Skeletal muscle satellite cell (primary cell): Measurements from ENCODE around the gene EAPP. TPM values are rescaled to one million over a fixed set of nuclear protein-coding genes. Genes with fewer than 3 reads are reported as not detected.
"Not testable (repeated sequence)": the region's sequence is repeated elsewhere in the genome, so short reads cannot be mapped to it uniquely, and the experiment has no call there.

Experiments used
- H3K27me3 ChIP-seq: 2 replicates; pipeline ENCODE4 v1.7.0; 2013; ENCODE audit warnings: low read length; ENCODE audit not compliant: control insufficient read depth, insufficient read depth
- H3K36me3 ChIP-seq: 2 replicates; pipeline ENCODE4 v1.7.0; 2013; ENCODE audit warnings: mild to moderate bottlenecking, control low read depth, low read length; ENCODE audit not compliant: insufficient read depth
- H3K4me1 ChIP-seq: 2 replicates; pipeline ENCODE4 v1.7.0; 2013; ENCODE audit warnings: low read length; ENCODE audit not compliant: control insufficient read depth, insufficient read depth
- H3K4me2 ChIP-seq: 2 replicates; pipeline ENCODE4 v1.7.0; 2013; ENCODE audit warnings: mild to moderate bottlenecking, low read length
- H3K4me3 ChIP-seq: 2 replicates; pipeline ENCODE4 v1.7.0; 2013; ENCODE audit warnings: low read length
- H3K9ac ChIP-seq: 2 replicates; pipeline ENCODE4 v1.7.0; 2013; ENCODE audit warnings: mild to moderate bottlenecking, low read depth, low read length, moderate library complexity
- H3K9me3 ChIP-seq: replicated peaks from 2 replicates; pipeline ENCODE4 v1.7.0; 2013; ENCODE audit warnings: mild to moderate bottlenecking, control low read depth, low read length
- total RNA-seq: library from RNA; depleted of rRNA; stranded (reverse); fragments of >200 nt; gene quantifications from 2 replicates; pipeline ENCODE4 v1.2.3, GENCODE V29; 2012; rRNA removed

The EAPP gene
- 32.2 and 32.3 TPM in 2 replicates for total RNA-seq

GRCh38 chr14:34539407-34540180 lies at the start of gene EAPP:
EAPP (minus strand) TSS chr14:34539701; CDS start chr14:34539628, 73 bp downstream.
- H3K4me1 ChIP-seq = peaks cover 14% of the 10 kb centered on the region
- peak within 1 kb of the TSS; percentile 93 for H3K4me2 ChIP-seq
- no peaks in the 10 kb centered on the region for H3K9me3 ChIP-seq
- peaks cover 8% of the 10 kb centered on the region for H3K36me3 ChIP-seq
- H3K4me3 ChIP-seq = peak within 1 kb of the TSS; percentile 99
- H3K9ac ChIP-seq = peak within 1 kb of the TSS; percentile 100
- no peaks in the 10 kb centered on the region for H3K27me3 ChIP-seq

- H3K9ac ChIP-seq = no peak overlapping the region
- H3K4me3 ChIP-seq = no peak overlapping the region
- no peaks in the 10 kb centered on the region for H3K9me3 ChIP-seq
- H3K4me2 ChIP-seq = no peak overlapping the region
- no peaks in the 10 kb centered on the region for H3K27me3 ChIP-seq
- H3K4me1 ChIP-seq = no peaks in the 10 kb centered on the region
- H3K36me3 ChIP-seq = peaks cover 55% of the 10 kb centered on the region
Measured at GRCh38 chr14:34583525-34583924, 44.0 kb upstream of the EAPP start.

- no peak overlapping the region for H3K4me2 ChIP-seq
- no peaks in the 10 kb centered on the region for H3K27me3 ChIP-seq
- H3K4me1 ChIP-seq = no peaks in the 10 kb centered on the region
- no peaks in the 10 kb centered on the region for H3K9me3 ChIP-seq
- H3K36me3 ChIP-seq = peaks cover 61% of the 10 kb centered on the region
- H3K9ac ChIP-seq = no peak overlapping the region
- no peak overlapping the region for H3K4me3 ChIP-seq
Measured at GRCh38 chr14:34582117-34582680, 42.7 kb upstream of the EAPP start.

- Histone ChIP-seq H3K27me3 (no peaks in the 10 kb centered on the region), H3K9ac (no peak overlapping the region), H3K4me3 (no peak overlapping the region), H3K4me2 (no peak overlapping the region), H3K9me3 (no peaks in the 10 kb centered on the region), H3K4me1 (no peaks in the 10 kb centered on the region), H3K36me3 (peaks cover 58% of the 10 kb centered on the region)
Measured at GRCh38 chr14:34580381-34580780, 40.9 kb upstream of the EAPP start.

GRCh38 chr14:34571771-34572170 lies 32.3 kb upstream of the EAPP start:
- Histone ChIP-seq H3K4me1 (no peaks in the 10 kb centered on the region), H3K27me3 (no peaks in the 10 kb centered on the region), H3K9me3 (no peaks in the 10 kb centered on the region), H3K4me3 (no peak overlapping the region), H3K36me3 (peaks cover 55% of the 10 kb centered on the region), H3K4me2 (no peak overlapping the region), H3K9ac (no peak overlapping the region)

- Histone ChIP-seq H3K36me3 (peaks cover 58% of the 10 kb centered on the region), H3K9ac (no peak overlapping the region), H3K9me3 (no peaks in the 10 kb centered on the region)
Measured at GRCh38 chr14:34569750-34570149, 30.2 kb upstream of the EAPP start.

GRCh38 chr14:34568803-34569202 lies 29.3 kb upstream of the EAPP start:
- peaks cover 62% of the 10 kb centered on the region for H3K36me3 ChIP-seq
- H3K9me3 ChIP-seq = no peaks in the 10 kb centered on the region
- no peak overlapping the region for H3K9ac ChIP-seq
- no peak overlapping the region for H3K4me2 ChIP-seq
- no peaks in the 10 kb centered on the region for H3K4me1 ChIP-seq
- H3K27me3 ChIP-seq = no peaks in the 10 kb centered on the region
- H3K4me3 ChIP-seq = no peak overlapping the region

More at GRCh38 chr14:34569750-34570149, 30.2 kb upstream of the EAPP start:
- no peaks in the 10 kb centered on the region for H3K4me1 ChIP-seq
- no peaks in the 10 kb centered on the region for H3K27me3 ChIP-seq
- no peak overlapping the region for H3K4me2 ChIP-seq
- no peak overlapping the region for H3K4me3 ChIP-seq

- Histone ChIP-seq H3K4me2 (no peak overlapping the region), H3K27me3 (no peaks in the 10 kb centered on the region), H3K4me1 (no peaks in the 10 kb centered on the region), H3K9me3 (no peaks in the 10 kb centered on the region), H3K36me3 (peaks cover 34% of the 10 kb centered on the region), H3K4me3 (no peak overlapping the region), H3K9ac (no peak overlapping the region)
Measured at GRCh38 chr14:34562776-34563150, 23.3 kb upstream of the EAPP start.

GRCh38 chr14:34562037-34562775 lies 22.7 kb upstream of the EAPP start:
- H3K4me3 ChIP-seq, H3K4me1 ChIP-seq, H3K4me2 ChIP-seq, H3K9ac ChIP-seq, H3K27me3 ChIP-seq, H3K9me3 ChIP-seq: not testable (repeated sequence)
- H3K36me3 ChIP-seq = peaks cover 30% of the 10 kb centered on the region

- H3K4me2 ChIP-seq, H3K27me3 ChIP-seq, H3K9ac ChIP-seq, H3K4me3 ChIP-seq, H3K36me3 ChIP-seq, H3K4me1 ChIP-seq, H3K9me3 ChIP-seq: not testable (repeated sequence)
Measured at GRCh38 chr14:34556498-34556829, 17.0 kb upstream of the EAPP start.

GRCh38 chr14:34555583-34556497 lies 16.3 kb upstream of the EAPP start:
- not testable (repeated sequence) for H3K4me1 ChIP-seq, H3K4me2 ChIP-seq, H3K9ac ChIP-seq, H3K36me3 ChIP-seq, H3K27me3 ChIP-seq, H3K9me3 ChIP-seq, H3K4me3 ChIP-seq
